ENCODE data around the gene SUSD5. TPM values are rescaled to one million over a fixed set of nuclear protein-coding genes. Genes with fewer than 3 reads are reported as not detected.

Gene SUSD5
- total and polyA plus RNA-seq, 10 donors: 0.33 to 4.5 (median 0.97) TPM

- peaks cover 0 to 9% (median 0%) of the 10 kb centered on the region in 6 donors for H3K4me1 ChIP-seq
- TF ChIP-seq POLR2A (IDR thresholded peaks at IDR 0.05) (no peak), CTCF (IDR thresholded peaks at IDR 0.05 in 8 of 11, conservative IDR thresholded peaks at IDR 0.05 in 3 of 11) (no peak), POLR2AphosphoS5 (IDR thresholded peaks at IDR 0.05) (no peak)
- H3K27me3 ChIP-seq (replicated peaks in 1 of 7): no peaks in the 10 kb centered on the region
- no peak overlapping the region for H3K27ac ChIP-seq
- DNase-seq: no peak
- H3K9me3 ChIP-seq: no peaks in the 10 kb centered on the region
- WGBS, 5 donors: 90 to 100% (median 92%) methylated on average over 3 of the region's 3 CpGs
- no peaks in the 10 kb centered on the region for H3K36me3 ChIP-seq
- intact Hi-C loops (cut with DNase I; ENCODE audit: low total_unique reads): no loop called here
- no peak overlapping the region for H3K4me3 ChIP-seq
Measured at GRCh38 chr3:33104803-33105202, 113.8 kb downstream of the SUSD5 start.

- no peak overlapping the region for H3K27ac ChIP-seq
- no peaks in the 10 kb centered on the region for H3K27me3 ChIP-seq (replicated peaks in 1 of 7)
- intact Hi-C loops (cut with DNase I; ENCODE audit: low total_unique reads): no loop called here
- peaks cover 0 to 9% (median 0%) of the 10 kb centered on the region in 6 donors for H3K4me1 ChIP-seq
- DNase-seq: no peak
- TF ChIP-seq CTCF (IDR thresholded peaks at IDR 0.05 in 8 of 11, conservative IDR thresholded peaks at IDR 0.05 in 3 of 11) (no peak), POLR2AphosphoS5 (IDR thresholded peaks at IDR 0.05) (no peak), POLR2A (IDR thresholded peaks at IDR 0.05) (no peak)
- no peaks in the 10 kb centered on the region for H3K36me3 ChIP-seq
- H3K4me3 ChIP-seq: no peak overlapping the region
- WGBS, 5 donors: 56 to 84% (median 77%) methylated on average over 3 of the region's 3 CpGs
- H3K9me3 ChIP-seq: no peaks in the 10 kb centered on the region
Measured at GRCh38 chr3:33103480-33103879, 115.1 kb downstream of the SUSD5 start.

DNA sequence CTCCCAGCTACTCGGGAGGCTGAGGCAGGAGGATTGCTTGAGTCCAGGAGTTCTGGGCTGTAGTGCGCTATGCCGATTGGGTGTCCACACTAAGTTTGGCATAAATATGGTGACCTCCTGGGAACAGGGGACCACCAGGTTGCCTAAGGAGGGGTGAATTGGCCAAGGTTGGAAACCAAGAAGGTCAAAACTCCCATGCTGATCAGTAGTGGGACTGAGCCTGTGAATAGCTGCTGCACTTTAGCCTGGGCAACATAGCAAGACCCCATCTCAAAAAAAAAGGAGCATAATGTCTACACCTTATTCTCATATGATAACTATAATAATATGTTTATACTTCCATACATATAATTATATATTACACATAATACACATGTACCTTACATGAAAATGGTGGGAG, 115.6 kb downstream of the SUSD5 start:
- TF ChIP-seq POLR2A (IDR thresholded peaks at IDR 0.05) (no peak), POLR2AphosphoS5 (IDR thresholded peaks at IDR 0.05) (no peak), CTCF (IDR thresholded peaks at IDR 0.05 in 8 of 11, conservative IDR thresholded peaks at IDR 0.05 in 3 of 11) (no peak)
- Histone ChIP-seq H3K27me3 (replicated peaks in 1 of 7) (no peaks in the 10 kb centered on the region), H3K27ac (no peak overlapping the region), H3K4me1 (peaks cover 0 to 10% (median 0%) of the 10 kb centered on the region in 6 donors), H3K4me3 (no peak overlapping the region), H3K36me3 (no peaks in the 10 kb centered on the region), H3K9me3 (no peaks in the 10 kb centered on the region)
- intact Hi-C loops (cut with DNase I; ENCODE audit: low total_unique reads): no loop called here
- WGBS, 5 donors: 91 to 98% (median 97%) methylated on average over 3 of the region's 3 CpGs
- DNase-seq: no peak

DNA sequence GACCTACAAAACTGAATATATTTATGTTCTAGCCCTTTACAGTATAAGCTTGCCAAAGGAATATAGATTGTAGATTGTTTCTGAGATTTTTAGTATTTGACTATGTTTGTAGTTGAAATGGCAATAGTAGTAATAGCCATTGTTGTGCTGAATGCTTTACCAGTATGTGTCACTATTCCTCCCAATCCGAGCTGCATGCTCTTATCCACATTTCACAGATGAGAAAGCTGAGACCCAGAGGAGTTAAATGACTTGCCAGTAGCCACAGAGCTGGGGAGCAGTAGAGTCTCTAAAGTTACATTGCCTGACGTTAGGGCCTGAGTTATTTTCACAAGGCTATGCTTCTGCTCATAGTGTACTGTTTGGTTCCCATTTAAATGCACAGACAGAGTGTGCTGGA, 118.4 kb downstream of the SUSD5 start:
- 76 to 90% (median 83%) methylated on average over 2 of the region's 2 CpGs for WGBS, 5 donors
- intact Hi-C loops (cut with DNase I; ENCODE audit: low total_unique reads): no loop called here
- DNase-seq: no peak
- no peak overlapping the region for H3K27ac ChIP-seq
- H3K4me1 ChIP-seq: peaks cover 0 to 24% (median 16%) of the 10 kb centered on the region in 6 donors
- H3K9me3 ChIP-seq: no peaks in the 10 kb centered on the region
- H3K36me3 ChIP-seq: no peaks in the 10 kb centered on the region
- no peak for TF ChIP-seq CTCF (IDR thresholded peaks at IDR 0.05 in 8 of 11, conservative IDR thresholded peaks at IDR 0.05 in 3 of 11)
- TF ChIP-seq POLR2AphosphoS5 (IDR thresholded peaks at IDR 0.05): no peak
- TF ChIP-seq POLR2A (IDR thresholded peaks at IDR 0.05): no peak
- H3K27me3 ChIP-seq (replicated peaks in 1 of 7): no peaks in the 10 kb centered on the region
- H3K4me3 ChIP-seq: no peak overlapping the region

Small RNA genes lying within 50 kb of the gene (small RNA-seq; reads per million reads assigned to genes)
- gene AC123900.1: 0 reads per million in 4 donors
- gene RN7SL296P: 0 reads per million in 4 donors

Other genes with a start within 250 kb of the SUSD5 start
- gene GLB1, start 121.7 kb downstream of the SUSD5 start, total RNA-seq: 10 to 100 TPM; 53.2 to 90.0 (median 71.6) TPM
- 10 to 100 TPM; 13.2 to 14.4 (median 13.8) TPM for gene GLB1, start 121.7 kb downstream of the SUSD5 start, polyA plus RNA-seq
- 10 to 100 TPM; 12.5 to 23.8 (median 16.5) TPM for gene TMPPE, start 121.7 kb downstream of the SUSD5 start, total RNA-seq
- gene TMPPE, start 121.7 kb downstream of the SUSD5 start, polyA plus RNA-seq: under 1 TPM; 0.09 to 0.51 (median 0.12) TPM
- 100 to 1,000 TPM in 5 of 7 donors, 10 to 100 TPM in 2; 64.8 to 156 (median 119) TPM for gene CRTAP, start 104.8 kb downstream of the SUSD5 start, total RNA-seq
- gene CRTAP, start 104.8 kb downstream of the SUSD5 start, polyA plus RNA-seq: 10 to 100 TPM; 37.9 to 46.8 (median 38.1) TPM
- gene FBXL2, start 58.6 kb upstream of the SUSD5 start, total RNA-seq: 1 to 10 TPM in 6 of 7 donors, under 1 TPM in 1; 0.91 to 2.0 (median 1.3) TPM
- under 1 TPM; 0.20 to 0.48 (median 0.20) TPM for gene FBXL2, start 58.6 kb upstream of the SUSD5 start, polyA plus RNA-seq
- gene UBP1, start 221.6 kb upstream of the SUSD5 start, total RNA-seq: 10 to 100 TPM; 52.8 to 88.2 (median 73.4) TPM
- gene UBP1, start 221.6 kb upstream of the SUSD5 start, polyA plus RNA-seq: 10 to 100 TPM; 27.6 to 37.5 (median 35.8) TPM